Liver (tissue), 9 donors: ENCODE results near the gene STAB1. TPM values are rescaled to one million over a fixed set of nuclear protein-coding genes. Genes with fewer than 3 reads are reported as not detected.
A peak's percentile ranks its signal among the peaks of the same experiment; 100 is the strongest.
"Not testable (repeated sequence)": the region's sequence is repeated elsewhere in the genome, so short reads cannot be mapped to it uniquely, and the experiment has no call there.

Experiments used
- DNase-seq: peaks from one replicate; pipeline ENCODE4 v3.0.0-alpha.2; 2017; ENCODE audit warnings: low spot score
- H3K27ac ChIP-seq, 2 donors: one replicate each; pipeline ENCODE4 v1.7.0; 2013; ENCODE audit warnings: inconsistent platforms in 2 of 2, low read length in 2 of 2, control low read depth in 1 of 2, low read depth in 1 of 2, mild to moderate bottlenecking in 1 of 2
- H3K27me3 ChIP-seq, 4 donors: one replicate each; pipeline versions ENCODE4 v1.6.1 to v1.7.0; 2013; ENCODE audit warnings: low read length in 3 of 4, inconsistent platforms in 1 of 4, mild to moderate bottlenecking in 1 of 4, moderate library complexity in 1 of 4; ENCODE audit not compliant: control insufficient read depth in 4 of 4, insufficient read depth in 4 of 4
- H3K36me3 ChIP-seq, 4 donors: one replicate each; pipeline versions ENCODE4 v1.6.1 to v1.7.0; 2013; ENCODE audit warnings: low read length in 3 of 4, mild to moderate bottlenecking in 3 of 4, low read depth in 1 of 4, moderate library complexity in 1 of 4; ENCODE audit not compliant: control insufficient read depth in 4 of 4, insufficient read depth in 3 of 4
- H3K4me1 ChIP-seq, 4 donors: one replicate each; pipeline versions ENCODE4 v1.6.1 to v1.7.0; 2013; ENCODE audit warnings: low read length in 3 of 4, mild to moderate bottlenecking in 3 of 4, moderate library complexity in 1 of 4; ENCODE audit not compliant: control insufficient read depth in 4 of 4, insufficient read depth in 4 of 4
- H3K4me3 ChIP-seq, 3 donors: one replicate each; pipeline versions ENCODE4 v1.6.1 to v1.7.0; 2013; ENCODE audit warnings: low read length in 3 of 3, control low read depth in 1 of 3, low read depth in 1 of 3, mild to moderate bottlenecking in 1 of 3
- H3K9ac ChIP-seq, 2 donors: one replicate each; pipeline ENCODE4 v1.7.0; 2013; ENCODE audit warnings: low read length in 2 of 2, mild to moderate bottlenecking in 2 of 2, moderate library complexity in 2 of 2, control low read depth in 1 of 2, low read depth in 1 of 2
- H3K9me3 ChIP-seq, 4 donors: one replicate each; pipeline versions ENCODE4 v1.6.1 to v1.7.0; 2013; ENCODE audit warnings: low read length in 3 of 4; ENCODE audit not compliant: control insufficient read depth in 4 of 4
- GABPA ChIP-seq, 2 donors: IDR thresholded peaks in 1 of 2; conservative IDR thresholded peaks in 1 of 2; 2 replicates each; pipeline ENCODE4 v1.6.1; 2016; ENCODE audit warnings: antibody characterized with exemption in 2 of 2, mild to moderate bottlenecking in 1 of 2, moderate library complexity in 1 of 2
- HNF4A ChIP-seq, 2 donors: conservative IDR thresholded peaks; 2 replicates each; pipeline ENCODE4 v1.6.1; 2016; ENCODE audit warnings: antibody characterized with exemption in 2 of 2, mild to moderate bottlenecking in 2 of 2
- HNF4G ChIP-seq: IDR thresholded peaks from 2 replicates; pipeline ENCODE4 v1.6.1; 2016; ENCODE audit warnings: antibody characterized with exemption
- NR2F2 ChIP-seq: IDR thresholded peaks from 2 replicates; pipeline ENCODE4 v1.6.1; 2016; ENCODE audit warnings: antibody characterized with exemption
- RAD21 ChIP-seq, 2 donors: IDR thresholded peaks; 2 replicates each; pipeline ENCODE4 v1.6.1; 2016; ENCODE audit warnings: antibody characterized with exemption in 2 of 2, mild to moderate bottlenecking in 2 of 2
- TAF1 ChIP-seq: conservative IDR thresholded peaks from 2 replicates; pipeline ENCODE4 v1.6.1; 2016; ENCODE audit warnings: antibody characterized with exemption, mild to moderate bottlenecking
- WGBS: extraction: QIAGEN DNeasy Blood & Tissue Kit; methylation state at CpG from one replicate; pipeline ENCODE4 v1.1.7; 2013; 5-methylcytosine and 5-hydroxymethylcytosine counted together
- polyA plus RNA-seq, 2 donors: library from polyadenylated mRNA; stranded (reverse) in 1 of 2; unstranded in 1 of 2; fragments of 200-250 nt in 1 of 2; fragments of >200 nt in 1 of 2; fragmentation: Nextera tagmentation in 1 of 2; extraction: Ambion mirVana in 1 of 2; gene quantifications; one replicate each; pipeline versions ENCODE4 v1.2.1 to v1.2.3, GENCODE V29; 2013 to 2015
- total RNA-seq, 2 donors: library from RNA; depleted of rRNA; stranded (reverse); fragments of >200 nt; gene quantifications; one replicate each; pipeline ENCODE4 v1.2.3, GENCODE V29; 2014
- TF ChIP-seq, protein P1 (sequence below): IDR thresholded peaks from 2 replicates; pipeline ENCODE4 v1.6.1; 2016; ENCODE audit warnings: antibody characterized with exemption
- TF ChIP-seq, protein P2 (sequence below): IDR thresholded peaks from 2 replicates; pipeline ENCODE4 v1.6.1; 2016; ENCODE audit warnings: antibody characterized with exemption
- donor health status: healthy.
- donor health status: healthy.
- donor health status: healthy.
- donor health status: healthy.
- donor health status: healthy.

The STAB1 gene
- total and polyA plus RNA-seq, 4 donors, result 42.0 to 198 (median 71.5) TPM

DNA sequence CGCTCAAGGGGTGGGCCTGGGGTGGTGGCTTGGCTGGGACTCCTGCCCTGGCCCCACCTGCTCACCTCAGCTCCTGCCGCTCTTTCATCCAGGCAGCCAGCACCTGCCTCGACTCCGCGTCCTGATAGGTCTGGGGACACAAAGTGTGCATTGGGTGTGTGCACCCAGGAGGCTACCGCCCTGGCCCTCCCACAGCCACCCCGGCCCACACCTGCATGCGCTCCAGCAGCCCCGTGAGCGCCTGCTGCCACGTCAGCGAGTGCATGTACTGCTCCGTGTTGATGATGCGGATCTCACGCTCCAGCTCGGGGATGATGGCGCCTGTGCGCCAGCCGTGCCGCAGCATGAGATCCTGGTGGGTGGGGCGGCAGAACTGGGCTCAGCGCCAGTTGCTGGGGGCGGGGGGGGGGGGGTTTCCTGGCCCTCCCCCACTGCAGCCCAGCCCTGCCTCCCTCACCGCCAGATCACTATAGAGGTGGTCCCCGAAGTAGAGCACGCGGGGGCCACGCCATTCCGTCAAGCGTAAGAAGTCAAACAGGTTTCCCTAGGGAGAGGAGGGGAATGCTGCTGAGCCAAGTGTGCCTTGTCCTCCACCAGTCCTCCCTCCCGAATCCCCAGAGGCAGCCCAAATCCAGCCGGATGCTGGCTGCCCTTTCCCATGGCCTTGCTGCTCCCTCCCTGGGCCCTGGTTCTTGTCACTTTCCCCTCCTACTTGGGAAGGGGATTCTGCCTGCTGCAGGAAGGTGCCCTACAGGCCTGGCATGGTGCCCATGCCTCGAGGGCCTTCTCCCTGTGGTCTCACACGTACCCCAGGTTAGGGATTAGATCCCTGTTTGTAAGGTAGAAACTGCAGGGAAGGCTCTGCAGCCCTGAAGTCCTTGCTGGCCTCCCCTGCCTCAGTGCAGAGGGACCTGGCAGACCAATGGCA, 29.9 kb downstream of the STAB1 start:
- H3K4me1 ChIP-seq, result peaks cover 0 to 4% (median 0%) of the 10 kb centered on the region in 4 donors
- DNase-seq, result no peak
- WGBS, result 80% methylated on average over 34 of the region's 34 CpGs
- no peaks in the 10 kb centered on the region for H3K36me3 ChIP-seq
- H3K27ac ChIP-seq, result peak overlapping the region; percentile 47 to 64
- no peaks in the 10 kb centered on the region for H3K27me3 ChIP-seq
- H3K9ac ChIP-seq, result no peak overlapping the region
- no peaks in the 10 kb centered on the region for H3K9me3 ChIP-seq
- TF ChIP-seq, protein P1, sequence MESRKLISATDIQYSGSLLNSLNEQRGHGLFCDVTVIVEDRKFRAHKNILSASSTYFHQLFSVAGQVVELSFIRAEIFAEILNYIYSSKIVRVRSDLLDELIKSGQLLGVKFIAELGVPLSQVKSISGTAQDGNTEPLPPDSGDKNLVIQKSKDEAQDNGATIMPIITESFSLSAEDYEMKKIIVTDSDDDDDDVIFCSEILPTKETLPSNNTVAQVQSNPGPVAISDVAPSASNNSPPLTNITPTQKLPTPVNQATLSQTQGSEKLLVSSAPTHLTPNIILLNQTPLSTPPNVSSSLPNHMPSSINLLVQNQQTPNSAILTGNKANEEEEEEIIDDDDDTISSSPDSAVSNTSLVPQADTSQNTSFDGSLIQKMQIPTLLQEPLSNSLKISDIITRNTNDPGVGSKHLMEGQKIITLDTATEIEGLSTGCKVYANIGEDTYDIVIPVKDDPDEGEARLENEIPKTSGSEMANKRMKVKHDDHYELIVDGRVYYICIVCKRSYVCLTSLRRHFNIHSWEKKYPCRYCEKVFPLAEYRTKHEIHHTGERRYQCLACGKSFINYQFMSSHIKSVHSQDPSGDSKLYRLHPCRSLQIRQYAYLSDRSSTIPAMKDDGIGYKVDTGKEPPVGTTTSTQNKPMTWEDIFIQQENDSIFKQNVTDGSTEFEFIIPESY, result no peak
- TF ChIP-seq TAF1 (no peak), NR2F2 (peak; percentile 89), RAD21 (IDR thresholded peaks at IDR 0.05) (no peak)
- no peak overlapping the region for H3K4me3 ChIP-seq

DNA sequence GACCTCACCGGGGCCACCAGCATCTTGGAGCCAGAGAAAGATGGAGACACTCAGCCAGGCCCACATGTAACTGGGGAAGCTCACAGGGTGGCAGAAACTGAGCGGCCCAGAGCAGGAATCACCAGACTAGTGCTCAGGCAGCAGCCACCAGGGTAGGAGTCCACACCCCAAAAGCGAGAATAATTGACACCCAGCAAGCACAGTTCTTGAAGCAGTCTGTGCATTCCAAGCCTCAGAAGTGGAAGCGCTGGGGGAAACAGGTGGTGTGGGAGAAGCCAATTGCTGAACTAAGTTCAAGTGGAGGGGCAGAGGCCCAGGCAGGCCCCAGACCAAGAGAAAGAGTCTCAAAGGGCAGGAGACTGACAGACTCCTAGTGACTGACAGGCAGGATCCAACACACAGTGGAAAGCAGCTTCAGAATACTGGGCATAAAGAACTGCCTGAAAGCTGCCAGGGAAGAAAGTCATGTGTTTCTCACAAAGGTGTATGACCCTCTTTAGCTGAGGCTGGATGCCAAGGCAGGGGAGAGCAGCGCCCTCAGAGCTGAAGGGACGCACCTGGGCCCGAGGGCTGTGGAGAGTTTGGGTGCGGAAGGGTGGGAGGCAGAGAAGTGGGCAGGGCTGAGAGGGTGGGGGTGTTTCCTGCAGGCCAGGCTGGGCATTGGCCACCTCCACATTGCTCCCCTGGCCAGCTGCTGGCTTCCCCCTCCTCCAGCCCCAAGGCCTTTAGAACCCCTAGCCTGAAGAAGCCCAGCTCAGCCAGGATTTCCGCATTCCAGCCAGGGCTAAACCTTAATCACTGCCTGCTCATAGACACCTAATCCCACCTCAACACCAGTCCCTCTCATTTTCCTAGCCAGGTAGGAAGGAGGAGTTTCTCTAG, 30.8 kb downstream of the STAB1 start:
- Histone ChIP-seq H3K4me1 (peaks cover 0 to 4% (median 0%) of the 10 kb centered on the region in 4 donors), H3K36me3 (no peaks in the 10 kb centered on the region), H3K9me3 (no peaks in the 10 kb centered on the region), H3K27ac (peak overlapping the region; percentile 47 to 64), H3K9ac (no peak overlapping the region), H3K4me3 (no peak overlapping the region), H3K27me3 (no peaks in the 10 kb centered on the region)
- WGBS, result 82% methylated on average over 9 of the region's 9 CpGs
- no peak for TF ChIP-seq HNF4G
- no peak for TF ChIP-seq RAD21 (IDR thresholded peaks at IDR 0.05)
- TF ChIP-seq, protein P2, sequence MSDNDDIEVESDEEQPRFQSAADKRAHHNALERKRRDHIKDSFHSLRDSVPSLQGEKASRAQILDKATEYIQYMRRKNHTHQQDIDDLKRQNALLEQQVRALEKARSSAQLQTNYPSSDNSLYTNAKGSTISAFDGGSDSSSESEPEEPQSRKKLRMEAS, result no peak
- TF ChIP-seq NR2F2, result no peak
- TF ChIP-seq HNF4A (conservative IDR thresholded peaks at IDR 0.05), result no peak
- TF ChIP-seq GABPA (IDR thresholded peaks at IDR 0.05 in 1 of 2, conservative IDR thresholded peaks at IDR 0.05 in 1 of 2), result no peak
- DNase-seq, result no peak

DNA sequence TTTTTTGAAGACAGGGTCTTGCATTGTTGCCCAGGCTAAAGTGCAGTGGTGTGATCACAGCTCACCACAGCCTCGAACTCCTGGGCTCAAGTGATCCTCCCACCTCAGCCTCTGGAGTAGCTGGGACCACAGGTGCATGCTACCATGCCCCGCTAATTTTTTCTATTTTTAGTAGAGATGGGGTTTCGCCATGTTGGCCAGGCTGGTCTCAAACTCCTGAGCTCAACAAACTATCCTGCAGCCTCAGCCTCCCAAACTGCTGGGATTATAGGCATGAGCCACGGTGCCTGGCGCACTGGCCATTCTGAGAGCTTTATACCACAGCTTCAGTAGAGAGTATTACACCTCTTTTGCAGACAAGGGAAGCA, 31.5 kb downstream of the STAB1 start:
- not testable (repeated sequence) for H3K4me1 ChIP-seq, H3K27me3 ChIP-seq, H3K27ac ChIP-seq, H3K9me3 ChIP-seq, H3K4me3 ChIP-seq, H3K9ac ChIP-seq, H3K36me3 ChIP-seq, DNase-seq
- 96% methylated on average over 5 of the region's 5 CpGs for WGBS
